ENCODE measurements around the gene SMIM23.

GRCh38 chr5:171770153-171770552 is 15.5 kb upstream of the SMIM23 start:
- TF ChIP-seq CTCF (IDR thresholded peaks at IDR 0.05) = no peak
- TF ChIP-seq EZH2 (IDR thresholded peaks at IDR 0.05; ENCODE audit: borderline replicate concordance, insufficient read depth, low read depth, low read length, poor library complexity, severe bottlenecking) = no peak
